ENCODE data around the gene ADSS1.

- TF ChIP-seq EZH2 (IDR thresholded peaks at IDR 0.05) (no peak), POLR2AphosphoS5 (IDR thresholded peaks at IDR 0.05; ENCODE audit: borderline replicate concordance, low read depth, low read length) (no peak), FOXP2 (optimal IDR thresholded peaks at IDR 0.05; ENCODE audit: control extremely low read depth, extremely low read length, insufficient read depth) (no peak)
Measured at GRCh38 chr14:104695660-104696000, 28.4 kb upstream of the ADSS1 start.

Data from SK-N-MC (cell line).